DMS114 treated with DMSO at 0.1 percent for 48 hours (cell line): ENCODE measurements around the gene PRTFDC1.
"Not testable (repeated sequence)": the region's sequence is repeated elsewhere in the genome, so short reads cannot be mapped to it uniquely, and the experiment has no call there.

Experiments used
- DNase-seq: peaks from one replicate; lab custom pipeline; 2025; ENCODE audit not compliant: unreplicated experiment; lab: John Stamatoyannopoulos, UW

Gene PRTFDC1

DNA sequence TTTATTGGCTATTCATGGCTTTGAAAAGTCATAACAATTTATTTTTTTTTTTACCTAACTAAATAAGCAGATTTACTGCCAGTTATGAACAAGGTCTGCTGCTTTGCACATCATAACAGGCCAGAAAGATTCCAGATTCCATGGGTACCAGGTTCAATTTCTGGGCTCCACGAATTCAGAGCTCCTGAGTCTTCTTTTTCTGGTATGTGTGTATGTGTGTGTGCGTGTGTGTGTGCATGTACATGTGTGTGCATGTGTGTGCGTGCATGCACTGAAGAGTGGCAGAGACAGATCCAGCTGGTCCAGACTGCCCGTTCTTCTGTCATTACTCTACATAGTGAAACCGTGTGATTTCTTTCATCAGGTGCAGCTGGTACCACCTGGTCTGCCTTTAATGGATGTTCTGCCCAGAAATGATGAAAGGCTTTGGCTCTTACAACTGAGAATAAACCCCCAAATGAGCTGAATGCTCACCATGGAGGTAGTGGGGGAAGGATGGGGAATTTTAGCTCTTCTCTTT, 14.6 kb upstream of the PRTFDC1 start:
- no peak for DNase-seq

DNA sequence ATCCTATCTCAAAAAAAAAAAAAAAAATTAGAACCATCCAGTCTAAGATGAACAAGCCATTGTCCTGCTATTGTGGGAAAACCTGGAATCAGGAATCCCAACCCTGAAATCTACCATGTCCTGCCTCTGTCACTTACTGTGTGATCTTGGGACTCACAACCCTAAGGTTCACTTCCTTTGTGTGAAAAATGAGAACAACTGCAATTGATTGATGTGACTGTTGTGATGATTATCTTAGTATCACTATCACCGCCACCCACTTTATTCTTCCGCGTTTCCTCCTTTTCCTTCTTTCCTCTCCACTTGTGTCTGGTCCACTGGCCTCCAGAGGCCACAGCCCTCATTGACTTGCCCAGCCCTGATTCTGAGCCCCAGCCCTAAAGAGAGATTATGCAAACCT, 12.6 kb upstream of the PRTFDC1 start:
- DNase-seq, result no peak

DNA sequence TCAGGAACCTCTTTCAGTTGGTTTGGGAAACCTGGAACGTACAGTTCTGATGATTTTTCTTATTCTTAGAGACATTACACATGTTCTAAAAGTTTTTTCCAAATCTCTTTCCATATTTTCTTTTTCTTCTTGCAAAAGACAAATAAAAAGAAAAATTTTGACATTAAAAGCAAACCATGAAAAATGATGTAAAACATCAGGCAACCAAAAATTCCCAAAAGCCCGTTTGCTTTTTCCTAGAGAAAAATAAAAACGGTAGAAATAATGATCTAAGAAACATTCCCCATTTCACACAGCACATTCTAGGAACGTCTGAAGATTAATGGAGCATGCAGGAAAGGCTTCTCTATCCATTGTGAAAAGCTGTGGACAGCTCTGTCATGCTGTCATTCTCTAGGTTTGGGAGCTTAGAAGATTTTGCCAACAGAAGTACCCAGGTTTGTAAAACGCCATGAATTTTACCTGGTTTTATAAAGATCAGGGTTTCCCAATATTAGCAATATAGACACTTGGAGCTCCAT, 11.2 kb upstream of the PRTFDC1 start:
- DNase-seq, result no peak

DNA sequence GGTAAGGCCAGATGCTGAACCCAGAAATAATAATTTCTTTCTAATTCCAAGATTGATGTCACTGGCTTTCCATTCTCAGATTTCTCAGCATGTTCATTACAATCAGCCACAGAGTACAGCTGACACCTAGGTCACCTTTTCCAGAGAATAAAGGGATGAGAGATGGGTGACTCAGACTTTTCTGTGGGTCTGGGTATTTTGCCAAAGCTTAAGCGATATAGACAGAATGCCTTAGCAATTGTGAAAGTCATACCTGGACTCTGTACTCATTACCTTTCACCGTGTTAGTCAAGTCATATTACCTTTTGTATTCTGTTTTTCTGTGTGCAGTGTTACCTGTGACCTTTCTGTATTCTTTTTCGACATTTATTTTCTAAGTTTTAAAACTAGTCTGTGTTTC, 10.6 kb upstream of the PRTFDC1 start:
- no peak for DNase-seq

DNA sequence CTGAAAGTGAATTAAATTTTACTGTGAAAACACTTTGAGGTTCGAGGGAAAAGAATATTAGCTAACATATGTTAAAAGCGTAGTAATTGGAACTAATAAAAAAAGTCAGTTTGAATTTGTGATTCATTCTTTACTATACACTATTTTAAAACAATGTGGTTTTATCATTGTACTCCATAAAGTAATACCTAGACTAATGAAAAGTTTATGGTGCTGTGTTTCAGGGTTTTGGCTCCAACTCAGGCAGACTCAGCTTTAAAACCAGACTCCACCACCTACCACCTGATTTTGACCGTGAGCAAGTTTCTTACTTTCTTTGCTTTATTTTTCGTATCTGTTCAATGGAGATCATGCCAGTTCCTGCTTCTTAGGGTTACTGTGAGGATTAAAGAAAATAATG, 9.2 kb upstream of the PRTFDC1 start:
- DNase-seq, result no peak

DNA sequence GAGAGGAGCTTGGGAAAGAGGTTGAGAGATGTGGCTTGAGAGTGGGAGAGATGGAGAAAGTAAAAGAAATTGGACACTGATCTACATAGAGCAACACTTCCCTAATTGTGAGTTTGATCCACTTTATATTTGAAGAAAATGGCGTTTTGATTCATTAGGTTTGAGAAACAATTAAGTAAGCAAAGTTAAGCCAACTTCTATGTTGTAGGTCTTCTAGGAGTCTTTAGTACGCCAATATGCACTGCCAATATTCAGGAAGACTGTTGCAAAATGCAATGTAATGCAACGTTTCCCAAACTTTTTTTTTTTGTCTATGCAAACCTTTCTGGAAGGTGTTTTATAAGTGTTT, 7.0 kb upstream of the PRTFDC1 start:
- DNase-seq, result no peak

DNA sequence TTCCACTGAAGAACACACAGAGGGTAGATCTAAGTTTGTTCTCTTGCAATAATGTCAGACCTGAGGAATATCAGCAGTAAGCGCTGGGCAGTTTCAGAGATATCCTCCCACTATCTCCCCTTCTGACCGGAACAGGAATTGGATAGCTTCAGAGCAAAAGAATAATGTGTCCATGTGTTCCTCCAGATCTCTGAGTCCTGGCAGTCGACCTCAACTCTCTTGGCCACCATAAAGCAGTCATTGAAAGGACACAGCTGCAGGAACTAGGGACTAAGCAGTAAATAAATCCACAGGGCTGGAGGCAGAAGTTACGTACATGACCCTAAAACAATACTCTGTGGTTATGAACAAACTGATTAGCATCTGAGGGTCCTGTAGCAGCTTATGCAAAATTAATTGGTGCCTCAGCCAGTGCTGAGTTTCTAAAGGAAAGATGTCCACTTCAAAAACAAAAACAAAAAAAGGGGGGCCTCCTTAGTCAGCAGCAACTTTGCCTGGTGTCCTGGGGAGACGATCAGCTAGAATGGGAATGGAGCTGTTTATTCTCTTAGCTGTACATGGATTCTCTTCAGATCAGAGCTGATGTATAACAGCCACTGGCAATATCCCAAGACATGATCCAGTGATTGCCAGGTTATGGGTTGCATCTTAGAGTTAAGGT, 6.4 kb upstream of the PRTFDC1 start:
- DNase-seq, result no peak

DNA sequence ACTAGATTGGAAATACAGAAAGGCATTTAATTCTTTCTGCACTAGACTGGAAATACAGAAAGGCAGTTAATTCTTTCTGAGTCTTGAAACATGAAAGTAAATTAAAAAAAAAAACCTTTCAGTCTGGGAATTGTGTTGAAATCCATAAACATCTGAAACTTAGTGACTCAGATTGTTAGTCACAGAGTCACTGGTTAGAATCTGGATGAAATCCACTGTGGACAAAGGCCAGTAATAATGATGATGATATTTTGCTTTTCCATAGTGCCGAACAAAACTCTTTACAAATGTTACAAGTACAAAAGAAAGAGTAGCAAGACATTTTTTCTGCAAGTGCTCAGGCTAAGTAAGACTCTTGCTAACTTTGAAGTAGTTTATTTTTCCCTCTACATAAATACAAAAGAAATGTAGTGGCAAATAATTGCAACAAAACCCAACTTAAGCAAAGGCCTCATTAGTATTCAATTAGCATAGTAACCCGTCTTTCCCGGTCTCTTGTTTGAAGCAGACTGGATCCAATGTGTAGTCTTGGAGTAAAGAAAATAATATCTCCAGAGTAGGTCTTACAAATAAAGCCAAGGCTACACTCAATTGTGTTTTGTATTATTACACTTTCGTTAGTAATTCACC, 5.8 kb upstream of the PRTFDC1 start:
- DNase-seq, result no peak

DNA sequence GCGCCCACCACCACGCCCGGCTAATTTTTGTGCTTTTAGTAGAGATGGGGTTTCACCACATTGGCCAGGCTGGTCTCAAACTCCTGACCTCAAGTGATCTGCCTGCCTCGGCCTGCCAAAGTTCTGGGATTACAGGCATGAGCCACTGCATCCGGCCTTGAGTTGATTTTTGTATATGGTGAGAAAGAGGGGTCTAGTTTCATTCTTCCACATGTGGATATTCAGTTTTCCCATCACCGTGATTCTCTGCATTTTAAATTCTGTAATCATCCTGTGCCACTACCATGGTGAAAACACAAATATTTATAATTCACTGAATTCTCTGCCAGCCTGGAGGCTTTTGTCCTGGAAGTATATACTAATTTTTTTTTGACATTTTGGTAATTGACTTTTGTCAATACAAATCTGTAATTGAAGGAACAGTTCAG, 5.2 kb upstream of the PRTFDC1 start:
- DNase-seq, result not testable (repeated sequence)

DNA sequence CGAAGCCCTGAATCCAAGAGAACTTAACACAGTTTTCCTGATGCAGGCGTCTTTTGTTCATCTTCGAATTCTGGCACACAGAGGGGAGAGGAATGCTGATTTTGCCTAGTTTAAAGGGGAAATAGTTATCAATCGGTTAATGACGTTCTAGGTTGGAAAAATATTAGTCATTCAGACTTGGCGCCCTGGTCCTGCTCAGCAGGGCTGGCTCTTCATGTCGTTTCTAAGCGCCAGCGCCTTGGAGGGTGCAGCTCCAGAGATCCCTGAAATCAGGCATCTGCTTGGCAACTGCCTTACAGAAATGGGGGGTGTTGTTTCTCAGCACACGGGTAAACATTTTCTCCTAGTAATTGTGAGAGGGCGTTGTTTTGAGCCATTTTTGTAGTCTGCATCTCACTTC, 1.3 kb upstream of the PRTFDC1 start:
- DNase-seq, result no peak

DNA sequence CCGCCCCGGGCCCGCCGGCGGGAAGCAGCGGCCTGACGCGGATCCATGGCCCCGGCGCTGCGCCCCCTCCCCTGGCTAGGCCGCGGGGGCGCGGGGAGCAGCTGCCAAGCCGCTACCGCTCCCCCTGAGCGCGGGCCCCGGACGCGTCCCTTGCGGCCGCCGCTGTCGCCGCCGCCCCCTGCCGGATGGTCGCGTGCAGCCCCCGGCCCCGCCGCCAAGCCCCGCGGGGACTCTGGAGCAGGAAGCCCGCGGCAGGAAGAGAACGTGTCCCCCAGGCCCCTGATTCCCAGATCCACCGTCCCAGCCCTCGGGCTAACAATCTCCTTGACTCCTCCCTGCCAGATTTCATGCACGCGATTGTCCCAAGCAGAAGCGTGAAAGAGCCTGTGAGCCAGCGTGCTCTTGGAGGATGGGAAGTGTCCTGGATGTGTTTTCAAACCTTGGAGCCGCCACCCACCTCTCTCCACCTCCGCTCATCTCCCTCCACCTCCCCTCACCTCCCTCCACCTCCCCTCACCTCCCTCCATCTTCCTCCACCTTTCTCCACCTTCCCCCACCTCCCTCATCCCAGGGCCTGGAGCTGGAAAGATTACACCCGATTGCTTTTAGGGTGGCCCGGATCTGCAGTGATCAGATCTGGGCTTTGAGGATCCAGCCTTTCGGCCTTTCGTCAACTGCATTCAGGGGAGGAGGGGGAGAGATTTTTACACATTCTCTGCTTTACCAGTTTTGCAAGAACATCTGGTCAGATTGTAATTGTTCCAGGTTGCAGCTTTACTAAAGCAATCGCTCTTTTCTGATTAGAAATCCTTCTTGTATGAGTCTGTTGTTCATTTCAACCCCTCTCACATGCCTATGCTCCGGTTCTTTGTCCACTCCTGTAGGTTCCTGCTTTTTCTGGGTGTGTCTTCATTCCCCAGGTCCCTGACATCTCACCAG, 570 bp upstream of the PRTFDC1 start:
- peak; percentile 52 for DNase-seq

DNA sequence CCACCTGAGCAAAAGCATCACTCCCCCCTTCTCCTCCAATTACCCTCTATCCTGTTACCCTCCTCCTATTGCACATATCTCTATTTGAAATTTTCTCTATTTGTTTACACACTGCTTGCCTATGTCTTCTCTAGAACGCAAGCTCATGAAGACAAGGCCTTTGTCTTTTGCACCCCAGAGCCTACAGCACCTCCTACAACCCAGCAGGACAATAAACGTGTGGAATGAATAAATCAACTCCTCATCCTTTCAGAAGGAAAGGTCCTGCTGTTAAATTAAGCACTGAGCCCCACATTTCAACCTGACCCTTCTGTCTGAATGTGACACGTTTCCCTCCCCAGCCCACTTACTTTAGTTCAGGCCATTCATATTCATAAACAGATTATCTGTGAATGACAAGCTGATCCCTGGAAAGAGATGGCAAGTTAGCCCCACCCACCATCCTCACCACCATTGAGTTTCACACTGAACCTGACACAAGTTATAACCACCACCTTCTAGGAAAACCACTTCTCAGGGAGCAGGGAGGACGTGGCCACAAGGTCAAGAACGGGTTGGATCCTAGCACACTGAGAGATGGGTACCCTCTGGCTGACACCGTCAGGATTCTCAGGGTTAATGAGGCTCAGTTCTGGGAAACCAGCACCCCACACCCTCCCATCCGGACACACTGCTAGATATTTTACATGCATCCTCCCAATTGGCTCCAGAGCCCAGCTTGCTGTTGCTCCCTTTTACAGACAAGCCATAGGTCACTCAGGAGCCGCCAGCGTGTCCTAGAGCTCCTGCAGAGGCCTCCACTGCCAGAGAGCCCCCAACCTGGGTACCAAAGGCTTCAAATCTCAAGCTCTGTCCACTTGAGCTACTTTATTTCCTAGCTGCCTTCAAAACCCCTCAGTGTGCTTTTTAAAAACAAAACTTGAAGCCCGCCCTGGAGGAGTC, 934 bp downstream of the PRTFDC1 start:
- DNase-seq, result peak; percentile 53

DNA sequence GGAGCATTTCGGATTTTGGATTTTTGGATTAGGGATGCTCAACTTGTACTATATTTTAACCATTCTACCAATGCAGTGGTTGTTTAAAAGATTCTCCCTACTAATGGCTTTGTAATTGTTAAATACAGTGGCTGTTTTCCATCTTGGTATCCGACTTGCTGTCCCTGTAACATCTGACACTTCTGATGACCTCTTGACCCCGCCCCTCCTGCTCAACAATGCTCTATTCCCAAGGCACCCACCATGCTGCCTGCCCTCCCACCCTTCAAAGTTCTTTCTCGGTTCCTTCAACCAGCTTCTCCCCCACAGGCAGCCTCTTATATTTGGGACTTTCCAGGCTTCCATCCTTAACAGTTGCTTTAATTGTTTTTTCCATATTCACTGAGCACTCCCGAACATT, 2.0 kb downstream of the PRTFDC1 start:
- no peak for DNase-seq

DNA sequence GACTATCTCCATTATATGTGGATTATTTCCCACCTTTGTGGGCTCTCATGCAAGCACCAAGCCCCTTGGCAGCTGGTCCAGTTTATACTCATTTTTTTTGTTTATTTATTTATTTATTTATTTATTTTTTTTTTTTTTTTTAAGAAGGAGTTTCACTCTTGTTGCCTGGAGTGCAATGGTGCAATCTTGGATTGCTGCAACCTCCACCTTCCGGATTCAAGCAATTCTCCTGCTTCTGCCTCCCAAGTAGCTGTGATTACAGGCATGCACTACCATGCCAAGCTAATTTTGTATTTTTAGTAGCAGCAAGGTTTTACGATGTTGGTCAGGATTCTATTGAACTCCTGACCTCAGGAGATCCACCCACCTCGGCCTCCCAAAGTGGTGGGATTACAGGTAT, 2.8 kb downstream of the PRTFDC1 start:
- no peak for DNase-seq

DNA sequence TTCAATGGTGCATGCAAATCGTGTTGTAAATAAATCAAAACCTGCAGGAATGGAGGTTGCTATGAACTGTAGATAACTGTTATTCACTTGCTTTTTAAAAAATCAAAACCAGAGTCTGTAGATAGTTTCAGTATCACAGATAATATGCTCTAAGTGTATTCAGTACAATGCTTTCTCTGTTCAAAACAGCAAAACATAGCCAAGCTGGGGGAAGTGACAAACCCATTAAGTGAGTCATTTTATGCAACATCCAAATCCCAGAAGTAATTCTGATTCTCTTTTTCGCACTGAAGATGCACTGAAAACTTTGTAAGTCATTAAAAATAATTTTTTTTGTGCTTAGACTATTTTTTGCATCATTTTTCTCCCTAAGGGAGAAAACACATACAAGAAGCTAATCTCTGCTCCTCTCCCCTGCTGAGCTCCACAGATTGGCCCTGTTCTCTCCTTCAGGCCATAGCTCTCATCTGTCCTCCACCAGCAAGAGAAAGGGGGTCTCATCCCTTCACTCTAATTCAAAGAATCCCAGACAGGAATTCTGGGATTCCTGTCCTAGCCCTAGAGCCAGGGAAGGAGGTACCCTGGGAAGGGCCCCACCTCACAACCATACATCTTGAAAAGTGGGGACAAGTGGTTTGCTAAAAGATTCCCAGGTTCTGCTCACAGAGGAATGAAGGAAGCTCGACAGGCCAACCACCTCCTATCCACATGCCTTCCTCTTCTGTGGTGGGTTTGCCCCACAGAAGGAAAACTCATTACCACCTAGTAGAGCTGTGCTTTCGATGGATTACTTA, 4.9 kb downstream of the PRTFDC1 start:
- no peak for DNase-seq

DNA sequence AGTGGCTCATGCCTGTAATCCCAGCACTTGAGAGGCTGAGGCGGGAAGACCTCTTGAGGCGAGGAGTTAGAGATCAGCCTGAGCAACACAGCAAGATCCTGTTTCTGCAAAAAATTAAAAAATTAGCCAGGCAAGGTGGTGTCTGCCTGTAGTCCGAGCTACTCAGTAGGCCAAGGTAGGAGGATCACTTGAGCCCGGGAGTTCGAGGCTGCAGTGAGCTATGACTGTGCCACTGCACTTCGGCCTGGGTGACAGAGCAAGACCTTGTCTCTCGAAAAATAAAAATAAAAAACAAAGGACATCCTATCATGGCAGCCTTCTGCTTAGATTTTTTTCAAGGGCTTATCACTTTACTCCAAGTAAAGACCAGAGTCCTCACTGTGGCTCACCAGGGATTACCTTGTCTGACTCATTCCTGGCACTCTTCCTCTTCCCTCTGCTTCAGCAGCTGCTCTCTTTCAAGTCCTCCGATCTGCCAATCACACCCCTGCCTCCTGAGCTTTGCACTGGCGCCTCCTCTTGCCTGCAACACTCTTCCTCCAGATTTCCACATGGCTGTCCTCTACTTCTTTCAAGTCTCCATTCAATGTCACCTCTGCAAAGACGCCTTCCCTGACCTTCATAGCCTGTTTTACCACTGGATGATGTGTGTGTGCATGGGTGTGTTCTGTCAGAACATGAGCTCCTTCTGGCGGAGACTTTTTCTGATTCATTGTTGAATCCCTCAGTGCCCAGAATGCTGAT, 7.7 kb downstream of the PRTFDC1 start:
- DNase-seq, result no peak

DNA sequence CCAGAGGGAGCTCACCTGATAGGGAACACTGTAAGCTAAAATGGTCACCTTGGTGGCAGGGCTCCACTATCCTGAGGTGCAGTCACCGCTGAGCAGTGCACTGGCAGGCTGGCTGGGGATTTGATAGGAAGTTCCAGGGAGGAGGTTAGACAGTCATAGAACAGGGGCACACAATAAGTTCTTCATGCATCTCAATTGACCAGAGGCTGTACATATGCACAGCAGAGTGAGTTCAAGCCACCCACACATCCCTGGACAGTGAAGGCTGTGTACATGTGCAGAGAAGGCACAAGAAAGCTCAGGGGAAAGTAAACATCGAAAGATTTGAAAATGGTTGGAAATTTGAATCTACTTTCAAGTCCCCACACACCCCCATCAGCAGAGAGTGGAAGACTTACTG, 13.9 kb downstream of the PRTFDC1 start:
- no peak for DNase-seq

DNA sequence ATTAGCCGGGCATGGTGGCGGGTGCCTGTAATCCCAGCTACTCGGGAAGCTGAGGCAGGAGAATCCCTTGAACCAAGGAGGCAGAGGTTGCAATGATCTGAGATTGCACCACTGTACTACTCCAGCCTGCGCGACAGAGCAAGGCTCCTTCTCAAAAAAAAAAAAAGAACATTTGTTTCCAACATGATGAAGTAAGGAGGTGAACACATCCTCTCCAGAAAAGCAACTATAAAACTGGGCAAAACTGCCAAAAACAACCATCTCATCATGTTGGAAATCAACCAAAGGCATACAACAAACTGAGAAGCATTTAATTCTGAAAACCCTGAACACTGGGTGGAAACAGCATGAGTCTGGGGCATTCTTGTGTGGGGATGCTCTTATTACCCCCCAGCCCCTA, 14.3 kb downstream of the PRTFDC1 start:
- DNase-seq, result no peak
